ENCODE data around the gene AP2S1.

Gene AP2S1

GRCh38 chr19:46887240-46887782 lies 36.7 kb upstream of the AP2S1 start:
- POLR2A ChIA-PET = no interaction called here
- CTCF ChIA-PET = no interaction called here
- Histone ChIP-seq H3K9me3 (ENCODE audit: control insufficient read depth, insufficient read depth, low read depth, low read length) (no peaks in the 10 kb centered on the region; the same call in 1 of the 2 replicates), H3K4me3 (ENCODE audit: low read depth, low read length) (no peak overlapping the region), H3K4me1 (ENCODE audit: control insufficient read depth, insufficient read depth, low read length) (peaks cover 15% of the 10 kb centered on the region), H3K36me3 (ENCODE audit: control insufficient read depth in 2 of 2, insufficient read depth in 1 of 2, low read length in 2 of 2) (no peaks in the 10 kb centered on the region; a peak in 1 of 3 replicates), H3K27ac (ENCODE audit: extremely low read depth, low read depth, low read length) (no peak overlapping the region)
- TF ChIP-seq ZFP3 (tag by site-specific recombination; IDR thresholded peaks at IDR 0.05; ENCODE audit: low read depth) (no peak), ZNF510 (tag by site-specific recombination; IDR thresholded peaks at IDR 0.05; ENCODE audit: insufficient replicate concordance) (peak; percentile 48), ZNF529 (tag by site-specific recombination; IDR thresholded peaks at IDR 0.05; ENCODE audit: insufficient replicate concordance) (peak; percentile 99)
- TF ChIP-seq, protein P1, sequence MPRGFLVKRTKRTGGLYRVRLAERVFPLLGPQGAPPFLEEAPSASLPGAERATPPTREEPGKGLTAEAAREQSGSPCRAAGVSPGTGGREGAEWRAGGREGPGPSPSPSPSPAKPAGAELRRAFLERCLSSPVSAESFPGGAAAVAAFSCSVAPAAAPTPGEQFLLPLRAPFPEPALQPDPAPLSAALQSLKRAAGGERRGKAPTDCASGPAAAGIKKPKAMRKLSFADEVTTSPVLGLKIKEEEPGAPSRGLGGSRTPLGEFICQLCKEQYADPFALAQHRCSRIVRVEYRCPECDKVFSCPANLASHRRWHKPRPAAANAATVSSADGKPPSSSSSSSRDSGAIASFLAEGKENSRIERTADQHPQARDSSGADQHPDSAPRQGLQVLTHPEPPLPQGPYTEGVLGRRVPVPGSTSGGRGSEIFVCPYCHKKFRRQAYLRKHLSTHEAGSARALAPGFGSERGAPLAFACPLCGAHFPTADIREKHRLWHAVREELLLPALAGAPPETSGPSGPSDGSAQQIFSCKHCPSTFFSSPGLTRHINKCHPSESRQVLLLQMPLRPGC (tag by site-specific recombination; IDR thresholded peaks at IDR 0.05) = no peak

- POLR2A ChIA-PET = interaction anchor here (0.6 to 0.8 kb wide), 2 partner anchors 13 to 1116 kb away, joined by 3 to 4 read pairs; no protein-coding TSS in a partner anchor
- H3K4me3 ChIP-seq (ENCODE audit: low read depth, low read length) = no peak overlapping the region
These were observed 36.0 kb upstream of the AP2S1 start for GRCh38 chr19:46886546-46887239.

More at GRCh38 chr19:46886546-46887239, 36.0 kb upstream of the AP2S1 start:
- CTCF ChIA-PET = interaction anchor here (1.0 kb wide), 1 partner anchor 133 kb away, joined by 3 read pairs; no protein-coding TSS in a partner anchor
- Histone ChIP-seq H3K27ac (ENCODE audit: extremely low read depth, low read depth, low read length) (no peak overlapping the region), H3K4me1 (ENCODE audit: control insufficient read depth, insufficient read depth, low read length) (peaks cover 15% of the 10 kb centered on the region), H3K36me3 (ENCODE audit: control insufficient read depth in 2 of 2, insufficient read depth in 1 of 2, low read length in 2 of 2) (no peaks in the 10 kb centered on the region; a peak in 1 of 3 replicates), H3K9me3 (ENCODE audit: control insufficient read depth, insufficient read depth, low read depth, low read length) (no peaks in the 10 kb centered on the region; the same call in 1 of the 2 replicates)
- TF ChIP-seq ZNF266 (tag by site-specific recombination; IDR thresholded peaks at IDR 0.05; ENCODE audit: low read depth) (no peak), ZNF24 (tag by site-specific recombination; IDR thresholded peaks at IDR 0.05) (no peak), ZNF645 (tag by site-specific recombination; IDR thresholded peaks at IDR 0.05) (no peak), ZNF624 (tag by site-specific recombination; IDR thresholded peaks at IDR 0.05) (no peak), ZNF335 (tag by site-specific recombination; conservative IDR thresholded peaks at IDR 0.05) (no peak), ZNF138 (tag by site-specific recombination; IDR thresholded peaks at IDR 0.05; ENCODE audit: borderline replicate concordance) (no peak), OSR2 (tag by site-specific recombination; IDR thresholded peaks at IDR 0.05) (no peak), KLF7 (tag by site-specific recombination; IDR thresholded peaks at IDR 0.05; ENCODE audit: borderline replicate concordance) (no peak), ZNF629 (tag by site-specific recombination; IDR thresholded peaks at IDR 0.05) (no peak), ZNF544 (tag by site-specific recombination; IDR thresholded peaks at IDR 0.05) (no peak)
- TF ChIP-seq, protein P2, sequence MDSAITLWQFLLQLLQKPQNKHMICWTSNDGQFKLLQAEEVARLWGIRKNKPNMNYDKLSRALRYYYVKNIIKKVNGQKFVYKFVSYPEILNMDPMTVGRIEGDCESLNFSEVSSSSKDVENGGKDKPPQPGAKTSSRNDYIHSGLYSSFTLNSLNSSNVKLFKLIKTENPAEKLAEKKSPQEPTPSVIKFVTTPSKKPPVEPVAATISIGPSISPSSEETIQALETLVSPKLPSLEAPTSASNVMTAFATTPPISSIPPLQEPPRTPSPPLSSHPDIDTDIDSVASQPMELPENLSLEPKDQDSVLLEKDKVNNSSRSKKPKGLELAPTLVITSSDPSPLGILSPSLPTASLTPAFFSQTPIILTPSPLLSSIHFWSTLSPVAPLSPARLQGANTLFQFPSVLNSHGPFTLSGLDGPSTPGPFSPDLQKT (IDR thresholded peaks at IDR 0.05; ENCODE audit: borderline replicate concordance, low read depth, low read length) = no peak
- TF ChIP-seq, protein P3, sequence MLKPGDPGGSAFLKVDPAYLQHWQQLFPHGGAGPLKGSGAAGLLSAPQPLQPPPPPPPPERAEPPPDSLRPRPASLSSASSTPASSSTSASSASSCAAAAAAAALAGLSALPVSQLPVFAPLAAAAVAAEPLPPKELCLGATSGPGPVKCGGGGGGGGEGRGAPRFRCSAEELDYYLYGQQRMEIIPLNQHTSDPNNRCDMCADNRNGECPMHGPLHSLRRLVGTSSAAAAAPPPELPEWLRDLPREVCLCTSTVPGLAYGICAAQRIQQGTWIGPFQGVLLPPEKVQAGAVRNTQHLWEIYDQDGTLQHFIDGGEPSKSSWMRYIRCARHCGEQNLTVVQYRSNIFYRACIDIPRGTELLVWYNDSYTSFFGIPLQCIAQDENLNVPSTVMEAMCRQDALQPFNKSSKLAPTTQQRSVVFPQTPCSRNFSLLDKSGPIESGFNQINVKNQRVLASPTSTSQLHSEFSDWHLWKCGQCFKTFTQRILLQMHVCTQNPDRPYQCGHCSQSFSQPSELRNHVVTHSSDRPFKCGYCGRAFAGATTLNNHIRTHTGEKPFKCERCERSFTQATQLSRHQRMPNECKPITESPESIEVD (tag by site-specific recombination; IDR thresholded peaks at IDR 0.05) = no peak
- TF ChIP-seq, protein P4, sequence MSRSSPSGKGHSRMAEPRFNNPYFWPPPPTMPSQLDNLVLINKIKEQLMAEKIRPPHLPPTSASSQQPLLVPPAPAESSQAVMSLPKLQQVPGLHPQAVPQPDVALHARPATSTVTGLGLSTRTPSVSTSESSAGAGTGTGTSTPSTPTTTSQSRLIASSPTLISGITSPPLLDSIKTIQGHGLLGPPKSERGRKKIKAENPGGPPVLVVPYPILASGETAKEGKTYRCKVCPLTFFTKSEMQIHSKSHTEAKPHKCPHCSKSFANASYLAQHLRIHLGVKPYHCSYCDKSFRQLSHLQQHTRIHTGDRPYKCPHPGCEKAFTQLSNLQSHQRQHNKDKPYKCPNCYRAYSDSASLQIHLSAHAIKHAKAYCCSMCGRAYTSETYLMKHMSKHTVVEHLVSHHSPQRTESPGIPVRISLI (tag by site-specific recombination; IDR thresholded peaks at IDR 0.05) = no peak

All from HEK293 (cell line).